ENCODE results near the gene CACNA1H.

CACNA1H gene

DNA sequence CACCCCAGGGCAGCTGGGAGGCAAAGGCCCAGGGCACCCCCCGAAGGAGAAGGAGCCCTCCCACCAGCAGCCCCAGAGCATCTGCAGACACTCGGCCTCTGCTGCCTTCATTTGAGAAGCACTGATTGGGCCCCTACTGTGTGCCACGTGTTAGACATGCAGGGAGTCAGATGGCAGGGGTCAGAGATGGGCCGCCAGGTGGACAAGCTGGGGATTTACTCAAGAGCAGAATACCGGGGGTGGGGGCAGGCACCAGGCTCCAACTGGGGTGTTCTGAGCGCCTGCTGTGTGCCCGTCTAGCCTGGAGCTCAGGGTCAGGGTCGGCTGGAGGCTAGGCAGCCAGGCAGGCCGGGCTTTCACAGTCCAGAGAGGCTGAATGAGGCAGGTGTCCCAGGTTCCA is 53.4 kb downstream of the CACNA1H start:
- no peak for DNase-seq (ENCODE audit: extremely low read depth in 1 of 2, low read depth in 1 of 2)

DNA sequence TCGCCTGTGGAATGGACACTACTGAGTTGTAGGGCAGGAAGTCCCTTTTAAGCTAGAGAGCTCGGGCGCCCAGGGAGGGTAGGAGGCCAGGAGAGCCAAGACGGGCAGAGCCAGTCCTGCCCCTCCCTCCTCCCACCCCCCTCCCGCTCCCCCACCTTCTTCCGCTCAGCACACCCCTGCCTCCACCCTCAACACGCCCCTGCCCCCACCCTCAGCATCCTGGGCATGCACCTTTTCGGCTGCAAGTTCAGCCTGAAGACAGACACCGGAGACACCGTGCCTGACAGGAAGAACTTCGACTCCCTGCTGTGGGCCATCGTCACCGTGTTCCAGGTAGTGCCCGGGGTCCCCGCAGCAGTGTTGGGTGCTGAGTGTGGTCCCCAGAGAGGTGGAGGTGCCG is 53.9 kb downstream of the CACNA1H start:
- no peak for DNase-seq (ENCODE audit: extremely low read depth in 1 of 2, low read depth in 1 of 2)

DNA sequence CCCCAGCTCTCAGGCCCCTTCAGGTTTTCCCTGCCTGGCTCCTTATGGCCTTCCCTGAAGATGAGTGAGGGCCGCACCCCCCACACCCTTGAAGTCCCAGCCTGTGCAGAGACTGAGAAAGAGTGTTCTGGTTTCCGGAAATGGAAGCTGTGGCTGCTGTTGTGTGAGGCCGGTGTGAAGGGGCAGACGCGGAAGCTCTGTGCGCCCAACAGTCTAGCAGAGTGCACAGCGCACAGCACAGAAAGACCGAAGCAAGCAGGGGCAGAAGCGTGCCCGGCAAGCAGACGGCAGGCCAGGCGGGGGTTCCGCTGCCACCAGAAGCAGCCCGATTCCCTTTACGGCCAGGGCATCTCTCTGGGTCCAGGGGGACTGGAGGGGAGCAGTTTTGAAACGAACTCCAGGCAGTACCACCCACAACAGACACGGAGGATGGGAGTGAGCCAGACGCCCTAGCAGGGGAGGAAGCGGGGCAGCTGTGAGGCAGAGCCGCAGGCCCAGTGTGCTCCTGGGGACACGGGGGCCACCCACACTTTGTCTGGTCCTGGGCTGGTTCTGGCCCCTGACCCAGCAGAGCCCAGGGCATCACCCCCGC is 55.4 kb downstream of the CACNA1H start:
- DNase-seq (ENCODE audit: extremely low read depth in 1 of 2, low read depth in 1 of 2) = no peak

DNA sequence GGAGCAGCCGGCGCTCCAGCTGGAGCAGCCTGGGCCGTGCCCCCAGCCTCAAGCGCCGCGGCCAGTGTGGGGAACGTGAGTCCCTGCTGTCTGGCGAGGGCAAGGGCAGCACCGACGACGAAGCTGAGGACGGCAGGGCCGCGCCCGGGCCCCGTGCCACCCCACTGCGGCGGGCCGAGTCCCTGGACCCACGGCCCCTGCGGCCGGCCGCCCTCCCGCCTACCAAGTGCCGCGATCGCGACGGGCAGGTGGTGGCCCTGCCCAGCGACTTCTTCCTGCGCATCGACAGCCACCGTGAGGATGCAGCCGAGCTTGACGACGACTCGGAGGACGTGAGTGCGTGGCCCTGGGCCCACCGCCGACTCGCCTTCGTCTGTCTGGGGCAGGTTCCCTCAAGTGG is 56.2 kb downstream of the CACNA1H start:
- no peak for DNase-seq (ENCODE audit: extremely low read depth in 1 of 2, low read depth in 1 of 2)

DNA sequence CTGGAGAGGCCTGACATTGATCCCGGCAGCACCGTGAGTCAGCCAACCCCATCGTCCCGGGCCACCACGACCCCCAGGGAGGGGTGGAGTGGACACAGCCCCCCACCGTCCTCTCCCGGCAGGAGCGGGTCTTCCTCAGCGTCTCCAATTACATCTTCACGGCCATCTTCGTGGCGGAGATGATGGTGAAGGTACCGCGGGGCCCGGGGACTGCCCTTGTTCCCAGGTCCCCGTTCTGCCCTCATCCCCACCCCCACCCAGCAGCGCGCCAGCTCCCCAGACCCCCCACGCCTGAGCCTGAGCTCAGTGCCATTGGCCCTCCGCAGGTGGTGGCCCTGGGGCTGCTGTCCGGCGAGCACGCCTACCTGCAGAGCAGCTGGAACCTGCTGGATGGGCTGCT is 57.6 kb downstream of the CACNA1H start:
- DNase-seq (ENCODE audit: extremely low read depth in 1 of 2, low read depth in 1 of 2) = no peak

DNA sequence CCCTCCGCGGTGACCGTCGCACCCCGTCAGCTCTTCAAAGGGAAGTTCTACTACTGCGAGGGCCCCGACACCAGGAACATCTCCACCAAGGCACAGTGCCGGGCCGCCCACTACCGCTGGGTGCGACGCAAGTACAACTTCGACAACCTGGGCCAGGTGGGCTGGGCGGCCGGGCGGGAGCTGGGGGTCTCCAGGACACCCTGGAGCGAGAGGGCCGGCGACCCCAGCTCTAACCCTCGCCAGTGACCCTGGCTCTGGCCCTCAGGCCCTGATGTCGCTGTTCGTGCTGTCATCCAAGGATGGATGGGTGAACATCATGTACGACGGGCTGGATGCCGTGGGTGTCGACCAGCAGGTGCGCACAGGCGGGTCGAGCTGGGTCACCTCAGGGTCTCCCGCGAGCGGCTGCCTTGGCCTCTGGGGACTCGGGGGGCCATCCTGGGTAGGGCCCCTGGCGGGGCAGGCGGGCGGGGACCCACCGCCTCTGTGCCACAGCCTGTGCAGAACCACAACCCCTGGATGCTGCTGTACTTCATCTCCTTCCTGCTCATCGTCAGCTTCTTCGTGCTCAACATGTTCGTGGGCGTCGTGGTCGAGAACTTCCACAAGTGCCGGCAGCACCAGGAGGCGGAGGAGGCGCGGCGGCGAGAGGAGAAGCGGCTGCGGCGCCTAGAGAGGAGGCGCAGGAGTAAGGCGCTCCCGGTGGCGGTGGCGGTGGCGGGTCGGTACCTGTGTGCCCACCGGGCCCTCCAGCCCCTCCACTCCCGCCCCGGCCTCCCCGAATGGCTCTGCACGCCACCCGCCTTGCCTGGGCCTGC is 58.8 kb downstream of the CACNA1H start:
- no peak for DNase-seq (ENCODE audit: extremely low read depth in 1 of 2, low read depth in 1 of 2)

DNA sequence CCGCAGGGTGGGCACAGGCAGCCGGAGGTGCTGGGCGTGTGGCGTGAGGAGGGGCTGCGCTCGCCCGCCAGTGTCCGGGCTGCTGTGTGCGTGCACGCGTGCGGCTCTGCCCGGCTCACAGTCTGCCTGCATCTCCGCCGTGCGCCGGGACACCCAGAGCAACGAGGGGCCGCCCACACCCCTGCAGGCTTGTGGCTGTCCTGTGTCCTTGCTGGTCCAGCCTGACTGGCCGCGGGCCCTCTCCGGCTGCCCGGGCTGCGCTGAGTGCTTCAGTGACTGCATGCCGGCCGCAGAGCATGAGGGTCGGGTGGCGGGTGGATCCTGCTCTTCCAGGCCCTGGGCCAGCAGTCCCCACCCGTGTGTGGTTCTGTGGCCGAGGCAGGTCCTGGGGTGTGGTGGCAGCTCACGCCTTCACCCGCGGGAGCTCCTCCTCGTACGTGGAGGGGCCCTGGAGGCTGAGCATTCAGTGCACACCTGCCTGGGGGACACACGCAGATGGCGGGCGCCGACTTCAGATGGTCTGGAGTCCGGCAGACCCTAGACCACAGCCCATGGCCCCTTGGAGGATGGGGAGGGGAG is 59.8 kb downstream of the CACNA1H start:
- DNase-seq (ENCODE audit: extremely low read depth in 1 of 2, low read depth in 1 of 2) = no peak

DNA sequence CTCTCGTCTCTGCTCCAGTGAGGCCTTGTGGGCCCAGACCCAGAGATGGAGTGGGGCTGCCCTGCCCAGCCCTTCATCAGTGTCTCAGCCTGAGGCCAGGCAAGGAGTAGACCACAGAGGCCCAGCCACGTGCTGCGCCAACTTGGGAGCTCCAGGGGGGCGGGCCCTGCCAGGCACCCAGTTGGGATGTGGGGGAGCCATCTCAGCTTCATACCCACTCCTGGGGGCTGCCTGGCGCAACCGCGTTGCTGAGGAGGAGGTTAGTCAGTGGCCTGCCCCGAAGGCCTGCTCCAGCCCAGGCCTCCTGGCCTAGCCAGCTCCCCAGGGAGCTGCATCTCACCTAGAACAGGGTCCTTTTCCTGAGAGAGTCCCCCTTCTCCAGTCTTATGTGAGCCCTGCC is 60.3 kb downstream of the CACNA1H start:
- no peak for DNase-seq (ENCODE audit: extremely low read depth in 1 of 2, low read depth in 1 of 2)

DNA sequence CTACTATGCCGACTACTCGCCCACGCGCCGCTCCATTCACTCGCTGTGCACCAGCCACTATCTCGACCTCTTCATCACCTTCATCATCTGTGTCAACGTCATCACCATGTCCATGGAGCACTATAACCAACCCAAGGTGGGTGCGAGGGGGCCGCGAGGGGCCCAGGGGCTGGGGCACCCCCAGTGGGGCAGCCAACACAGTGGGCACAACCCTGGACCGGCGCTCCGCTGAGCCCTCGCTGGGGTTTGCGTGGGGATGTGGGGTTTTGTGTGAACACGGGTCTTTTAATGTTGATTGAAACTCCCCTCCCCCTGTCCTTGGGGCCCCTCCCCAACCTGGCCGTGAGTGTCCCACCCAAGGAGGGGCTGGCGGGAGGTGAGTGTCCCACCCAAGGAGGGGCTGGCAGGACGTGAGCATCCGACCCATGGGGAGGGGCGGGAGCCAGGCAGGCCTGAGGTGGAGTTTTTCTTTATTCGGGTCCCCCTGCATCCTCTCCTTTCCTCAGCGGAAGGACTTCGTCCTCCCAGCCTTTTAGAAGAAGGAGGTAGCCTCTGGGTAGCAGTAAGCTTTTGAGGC is 61.0 kb downstream of the CACNA1H start:
- DNase-seq (ENCODE audit: extremely low read depth in 1 of 2, low read depth in 1 of 2) = no peak

DNA sequence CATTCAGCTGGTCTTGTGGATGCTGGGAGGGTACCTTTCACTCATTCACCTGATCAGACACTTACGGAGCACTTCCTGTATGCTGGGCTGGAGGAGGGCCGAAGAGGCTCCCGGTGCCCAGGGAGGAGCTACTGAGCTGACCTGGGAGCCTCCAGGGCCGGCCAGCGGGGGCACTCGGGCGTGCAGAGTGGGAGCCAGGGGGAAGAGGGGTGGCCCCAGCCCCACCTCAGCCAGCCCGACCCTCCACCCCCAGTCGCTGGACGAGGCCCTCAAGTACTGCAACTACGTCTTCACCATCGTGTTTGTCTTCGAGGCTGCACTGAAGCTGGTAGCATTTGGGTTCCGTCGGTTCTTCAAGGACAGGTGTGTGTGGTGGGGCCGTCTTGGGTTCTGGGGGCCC is 61.8 kb downstream of the CACNA1H start:
- no peak for DNase-seq (ENCODE audit: extremely low read depth in 1 of 2, low read depth in 1 of 2)

DNA sequence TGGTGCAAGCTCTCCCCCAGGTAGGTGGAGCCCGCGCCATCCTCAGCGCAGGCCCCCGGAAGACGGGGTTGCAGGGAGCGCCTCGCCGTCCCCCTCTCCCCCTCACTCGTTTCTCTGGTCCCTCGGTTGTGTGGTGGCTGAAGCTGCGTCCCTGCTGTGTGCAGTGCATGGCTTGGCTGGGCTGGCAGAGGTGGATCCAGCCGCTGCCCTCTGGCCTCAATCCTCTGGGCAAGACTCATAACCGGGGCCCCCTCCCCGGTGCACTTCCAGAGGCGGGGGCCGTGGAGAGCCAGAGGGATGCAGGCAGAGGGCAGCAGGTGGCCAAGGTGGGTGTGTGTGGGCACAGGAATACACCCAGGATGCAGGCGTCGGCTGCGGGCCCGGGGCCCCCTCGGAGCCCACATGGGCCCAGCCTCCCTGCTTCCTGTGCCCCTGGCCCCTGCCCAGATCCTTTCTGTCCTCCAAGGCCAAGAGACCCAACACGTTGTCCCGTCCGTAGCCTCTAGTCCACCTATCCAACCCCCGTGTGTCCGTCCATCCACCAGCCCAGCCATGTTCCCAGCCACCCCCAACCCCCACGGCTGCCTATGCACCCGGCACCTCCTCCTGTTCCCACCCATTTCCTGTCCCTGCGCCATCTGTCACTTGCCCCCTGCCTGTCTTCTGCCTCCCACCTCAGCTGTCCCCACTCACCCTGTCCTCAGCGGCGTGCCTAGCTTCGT is 62.8 kb downstream of the CACNA1H start:
- DNase-seq (ENCODE audit: extremely low read depth in 1 of 2, low read depth in 1 of 2) = no peak

DNA sequence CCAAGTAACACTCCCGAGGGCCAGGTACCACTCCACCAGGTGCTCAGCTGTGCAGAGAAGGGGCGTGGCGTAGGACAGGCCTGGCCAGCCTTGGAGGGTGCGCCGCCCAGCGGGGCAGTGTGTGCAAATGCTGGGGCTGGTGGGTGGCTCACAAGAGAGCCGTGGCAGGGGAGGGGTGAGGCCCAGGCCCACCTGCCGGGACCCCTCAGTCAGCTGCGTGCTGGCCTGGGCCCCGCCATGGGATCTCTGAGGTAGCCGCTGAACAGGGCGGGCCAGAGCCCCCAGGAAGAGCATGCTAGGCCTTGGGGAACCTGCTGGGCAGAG is 63.4 kb downstream of the CACNA1H start:
- DNase-seq (ENCODE audit: extremely low read depth in 1 of 2, low read depth in 1 of 2) = no peak

DNA sequence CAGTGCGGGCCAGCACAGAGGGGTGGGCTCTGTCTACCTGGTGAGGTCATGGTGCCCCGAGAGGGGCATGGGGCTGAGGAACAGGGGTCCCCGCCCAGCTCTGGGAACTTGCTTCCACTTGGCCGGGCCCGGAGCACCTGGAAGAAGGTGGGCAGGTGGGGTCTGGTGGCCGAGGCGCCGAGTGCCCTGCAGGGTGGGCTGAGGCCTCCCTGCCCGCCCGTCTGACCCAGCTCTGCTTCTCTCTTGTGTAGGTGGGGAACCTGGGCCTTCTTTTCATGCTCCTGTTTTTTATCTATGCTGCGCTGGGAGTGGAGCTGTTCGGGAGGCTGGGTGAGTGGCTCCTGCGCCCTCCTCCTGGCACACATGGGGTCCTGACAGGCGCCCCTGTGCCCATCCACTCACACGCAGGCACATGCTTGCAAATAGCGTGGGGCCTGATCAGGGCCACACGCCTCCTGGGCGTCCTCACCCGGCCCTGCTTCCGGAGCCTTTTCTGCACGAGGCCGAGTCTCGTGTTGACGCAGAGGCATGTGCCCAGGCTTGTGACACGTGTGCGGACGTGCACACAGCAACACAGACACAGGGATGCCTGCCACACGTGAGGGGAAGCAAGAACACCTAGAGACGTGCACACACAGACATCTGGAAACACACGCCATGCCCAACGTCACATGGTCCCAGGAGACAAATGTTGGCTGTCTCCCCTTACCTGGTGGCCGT is 63.9 kb downstream of the CACNA1H start:
- DNase-seq (ENCODE audit: extremely low read depth in 1 of 2, low read depth in 1 of 2) = no peak

DNA sequence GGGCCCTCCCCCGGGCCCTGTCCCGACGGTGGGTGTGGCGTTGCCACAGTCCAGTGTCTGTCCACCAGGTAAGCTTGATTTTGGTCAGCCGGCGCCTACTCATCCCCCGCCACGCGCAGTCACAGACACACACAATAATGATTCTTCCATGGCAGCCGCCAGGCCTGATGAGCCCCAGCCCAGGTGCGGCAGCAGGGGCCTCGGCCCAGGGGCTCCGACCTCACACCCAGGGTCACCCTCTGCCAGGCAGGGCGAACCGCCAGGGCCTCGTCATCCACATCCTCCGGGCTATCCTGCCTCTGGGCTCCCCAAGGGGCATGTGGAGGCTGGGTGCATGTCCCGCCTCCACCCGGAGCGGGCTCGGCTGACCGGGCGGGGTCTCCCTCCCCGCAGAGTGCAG is 64.6 kb downstream of the CACNA1H start:
- DNase-seq (ENCODE audit: extremely low read depth in 1 of 2, low read depth in 1 of 2) = no peak

DNA sequence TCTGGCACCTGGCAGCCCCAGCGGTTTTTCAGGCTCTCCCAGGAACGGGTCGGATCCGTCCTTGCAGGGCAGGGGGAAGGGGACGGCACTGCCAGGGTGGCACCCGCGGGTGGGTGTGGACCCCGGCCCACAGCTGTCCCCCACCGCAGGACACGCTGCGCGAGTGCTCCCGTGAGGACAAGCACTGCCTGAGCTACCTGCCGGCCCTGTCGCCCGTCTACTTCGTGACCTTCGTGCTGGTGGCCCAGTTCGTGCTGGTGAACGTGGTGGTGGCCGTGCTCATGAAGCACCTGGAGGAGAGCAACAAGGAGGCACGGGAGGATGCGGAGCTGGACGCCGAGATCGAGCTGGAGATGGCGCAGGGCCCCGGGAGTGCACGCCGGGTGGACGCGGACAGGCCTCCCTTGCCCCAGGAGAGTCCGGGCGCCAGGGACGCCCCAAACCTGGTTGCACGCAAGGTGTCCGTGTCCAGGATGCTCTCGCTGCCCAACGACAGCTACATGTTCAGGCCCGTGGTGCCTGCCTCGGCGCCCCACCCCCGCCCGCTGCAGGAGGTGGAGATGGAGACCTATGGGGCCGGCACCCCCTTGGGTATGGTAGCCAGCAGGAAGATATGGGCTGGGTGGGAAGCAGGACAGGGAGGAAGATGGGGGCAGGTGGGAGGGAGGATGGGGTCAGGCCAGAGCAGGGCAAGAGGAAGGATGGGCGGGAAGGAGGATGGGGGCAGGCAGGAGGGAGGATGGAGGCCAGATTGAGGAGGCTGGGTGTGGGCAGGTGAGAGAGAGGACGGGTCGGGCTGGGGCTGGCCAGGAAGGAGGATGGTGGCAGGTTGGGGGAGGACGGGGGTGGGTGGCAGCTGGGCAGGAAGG is 65.4 kb downstream of the CACNA1H start:
- DNase-seq (ENCODE audit: extremely low read depth in 1 of 2, low read depth in 1 of 2) = no peak

DNA sequence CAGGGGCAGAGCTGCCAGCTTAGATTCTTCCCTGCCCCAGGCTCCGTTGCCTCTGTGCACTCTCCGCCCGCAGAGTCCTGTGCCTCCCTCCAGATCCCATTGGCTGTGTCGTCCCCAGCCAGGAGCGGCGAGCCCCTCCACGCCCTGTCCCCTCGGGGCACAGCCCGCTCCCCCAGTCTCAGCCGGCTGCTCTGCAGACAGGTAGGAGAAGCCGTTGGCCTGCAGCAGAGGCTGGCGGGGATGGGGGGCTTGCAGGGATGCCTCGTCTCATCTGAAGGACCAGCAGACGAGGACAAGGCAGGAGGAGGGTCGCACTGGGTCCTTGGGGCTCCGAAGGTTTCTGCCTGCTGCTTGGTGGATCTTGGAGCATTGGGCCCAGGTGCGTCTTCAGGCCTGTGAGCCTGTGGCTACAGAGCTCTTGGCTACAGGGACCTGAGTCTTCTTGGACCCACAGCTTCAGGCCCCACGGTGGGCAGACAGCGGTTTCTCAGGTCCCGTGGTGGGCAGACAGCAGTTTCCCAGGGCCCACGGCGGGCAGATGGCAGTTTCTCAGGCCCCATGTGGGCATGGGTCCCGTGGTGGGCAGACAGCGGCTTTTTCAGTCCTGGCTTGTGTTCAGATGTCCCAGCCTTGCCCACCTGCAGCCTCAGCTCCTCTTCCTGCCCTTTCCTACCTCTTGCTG is 66.2 kb downstream of the CACNA1H start:
- no peak for DNase-seq (ENCODE audit: extremely low read depth in 1 of 2, low read depth in 1 of 2)

DNA sequence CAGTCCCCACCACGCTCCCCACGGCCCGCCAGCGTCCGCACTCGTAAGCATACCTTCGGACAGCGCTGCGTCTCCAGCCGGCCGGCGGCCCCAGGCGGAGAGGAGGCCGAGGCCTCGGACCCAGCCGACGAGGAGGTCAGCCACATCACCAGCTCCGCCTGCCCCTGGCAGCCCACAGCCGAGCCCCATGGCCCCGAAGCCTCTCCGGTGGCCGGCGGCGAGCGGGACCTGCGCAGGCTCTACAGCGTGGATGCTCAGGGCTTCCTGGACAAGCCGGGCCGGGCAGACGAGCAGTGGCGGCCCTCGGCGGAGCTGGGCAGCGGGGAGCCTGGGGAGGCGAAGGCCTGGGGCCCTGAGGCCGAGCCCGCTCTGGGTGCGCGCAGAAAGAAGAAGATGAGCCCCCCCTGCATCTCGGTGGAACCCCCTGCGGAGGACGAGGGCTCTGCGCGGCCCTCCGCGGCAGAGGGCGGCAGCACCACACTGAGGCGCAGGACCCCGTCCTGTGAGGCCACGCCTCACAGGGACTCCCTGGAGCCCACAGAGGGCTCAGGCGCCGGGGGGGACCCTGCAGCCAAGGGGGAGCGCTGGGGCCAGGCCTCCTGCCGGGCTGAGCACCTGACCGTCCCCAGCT is 67.3 kb downstream of the CACNA1H start:
- no peak for DNase-seq (ENCODE audit: extremely low read depth in 1 of 2, low read depth in 1 of 2)

DNA sequence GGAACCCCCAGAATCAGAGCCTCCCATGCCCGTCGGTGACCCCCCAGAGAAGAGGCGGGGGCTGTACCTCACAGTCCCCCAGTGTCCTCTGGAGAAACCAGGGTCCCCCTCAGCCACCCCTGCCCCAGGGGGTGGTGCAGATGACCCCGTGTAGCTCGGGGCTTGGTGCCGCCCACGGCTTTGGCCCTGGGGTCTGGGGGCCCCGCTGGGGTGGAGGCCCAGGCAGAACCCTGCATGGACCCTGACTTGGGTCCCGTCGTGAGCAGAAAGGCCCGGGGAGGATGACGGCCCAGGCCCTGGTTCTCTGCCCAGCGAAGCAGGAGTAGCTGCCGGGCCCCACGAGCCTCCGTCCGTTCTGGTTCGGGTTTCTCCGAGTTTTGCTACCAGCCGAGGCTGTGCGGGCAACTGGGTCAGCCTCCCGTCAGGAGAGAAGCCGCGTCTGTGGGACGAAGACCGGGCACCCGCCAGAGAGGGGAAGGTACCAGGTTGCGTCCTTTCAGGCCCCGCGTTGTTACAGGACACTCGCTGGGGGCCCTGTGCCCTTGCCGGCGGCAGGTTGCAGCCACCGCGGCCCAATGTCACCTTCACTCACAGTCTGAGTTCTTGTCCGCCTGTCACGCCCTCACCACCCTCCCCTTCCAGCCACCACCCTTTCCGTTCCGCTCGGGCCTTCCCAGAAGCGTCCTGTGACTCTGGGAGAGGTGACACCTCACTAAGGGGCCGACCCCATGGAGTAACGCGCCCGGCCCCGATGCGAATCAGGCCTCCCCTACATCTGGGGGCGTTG is 68.1 kb downstream of the CACNA1H start:
- no peak for DNase-seq (ENCODE audit: extremely low read depth in 1 of 2, low read depth in 1 of 2)
